Adrenal gland (tissue), 12 donors: ENCODE measurements around the gene GRIFIN. TPM values are rescaled to one million over a fixed set of nuclear protein-coding genes. Genes with fewer than 3 reads are reported as not detected.

Experiments
- DNase-seq, 7 donors: peaks; one replicate each; pipeline ENCODE4 v3.0.0-alpha.2; 2019 to 2020
- H3K27ac ChIP-seq, 5 donors: fragments of 200-600 bp; sonication (generic) in 4 of 5; 1 replicate in 3 of 5; 2 replicates in 2 of 5; pipeline versions ENCODE4 v1.5.1 to v1.8.0; 2016 to 2020; ENCODE audit warnings: mild to moderate bottlenecking in 1 of 5
- H3K27me3 ChIP-seq: fragments of 200-600 bp; 2 replicates; pipeline ENCODE4 v1.8.0; 2021
- H3K36me3 ChIP-seq, 2 donors: fragments of 200-600 bp; replicated peaks in 1 of 2; 1 replicate in 1 of 2; 2 replicates in 1 of 2; pipeline versions ENCODE4 v1.5.1 to v1.8.0; 2018 to 2022
- H3K4me1 ChIP-seq, 2 donors: fragments of 200-600 bp; replicated peaks in 1 of 2; 1 replicate in 1 of 2; 2 replicates in 1 of 2; pipeline versions ENCODE4 v1.5.1 to v1.8.0; 2018 to 2021
- H3K4me3 ChIP-seq, 4 donors: fragments of 200-600 bp; sonication (generic) in 3 of 4; one replicate each; pipeline ENCODE4 v1.5.1; 2016 to 2018
- H3K9me3 ChIP-seq, 3 donors: fragments of 200-600 bp; sonication (generic) in 1 of 3; replicated peaks in 1 of 3; 1 replicate in 2 of 3; 2 replicates in 1 of 3; pipeline versions ENCODE4 v1.5.1 to v1.8.0; 2016 to 2021
- CTCF ChIP-seq, 6 experiments: fragments of 450-650 bp in 4 of 6; fragments of 200-600 bp in 2 of 6; sonication (generic) in 1 of 6; IDR thresholded peaks; 1 replicate in 5 of 6; 2 replicates in 1 of 6; pipeline versions ENCODE4 v1.5.1 to v1.8.0; 2016 to 2021; ENCODE audit warnings: antibody characterized with exemption in 6 of 6, mild to moderate bottlenecking in 2 of 6, moderate library complexity in 1 of 6
- POLR2A ChIP-seq, 2 donors: fragments of 450-650 bp; IDR thresholded peaks; one replicate each; pipeline ENCODE4 v1.6.1; 2017; ENCODE audit warnings: antibody characterized with exemption in 2 of 2, mild to moderate bottlenecking in 2 of 2, moderate library complexity in 1 of 2
- WGBS, 4 donors: extraction: QIAGEN DNeasy Blood & Tissue Kit in 2 of 4; methylation state at CpG; one replicate each; pipeline versions ENCODE4 v1.1.5 to v1.1.7; 2013 to 2017; 5-methylcytosine and 5-hydroxymethylcytosine counted together
- intact Hi-C, 2 donors: fragments of 100-400 bp; cut with DNase I; formaldehyde crosslinking; loops; one replicate each; pipeline versions ENCODE4 v1.14.1 to v1.15.0; 2022 to 2023
- polyA plus RNA-seq, 3 donors: library from polyadenylated mRNA; stranded (reverse); fragments of 200-250 nt in 2 of 3; fragments of 350-450 nt in 1 of 3; fragmentation: Illumina TruSeq in 1 of 3; extraction: RNeasy Lipid Tissue Mini Kit (QIAGEN cat#74804) in 1 of 3; gene quantifications; one replicate each; pipeline ENCODE4 v1.2.3, GENCODE V29; 2013 to 2014
- total RNA-seq, 9 donors: library from RNA; depleted of rRNA in 4 of 9; stranded (reverse); fragments of >200 nt in 4 of 9; fragments of 120-200 nt in 1 of 9; fragmentation: NEBNext Ultra II Directional in 1 of 9; extraction: Animal tissue kit (Norgen Biotek cat#: 25700) in 1 of 9; gene quantifications; one replicate each; pipeline versions ENCODE4 v1.1.0 to v1.2.4, GENCODE V29; 2013 to 2023
- donor health status: healthy with polysubstance abuse.
- donor health status: Bipolar disorder and iron deficiency.
- donor health status: DM: yes; HTN: yes; CAD: no.
- donor health status: DM: no; HTN: no; CAD: no.
- donor health status: DM: no; HTN: no; CAD: no.
- donor health status: DM: yes; HTN: yes; CAD: no.

GRIFIN gene
- total and polyA plus RNA-seq, 12 donors = not detected

DNA sequence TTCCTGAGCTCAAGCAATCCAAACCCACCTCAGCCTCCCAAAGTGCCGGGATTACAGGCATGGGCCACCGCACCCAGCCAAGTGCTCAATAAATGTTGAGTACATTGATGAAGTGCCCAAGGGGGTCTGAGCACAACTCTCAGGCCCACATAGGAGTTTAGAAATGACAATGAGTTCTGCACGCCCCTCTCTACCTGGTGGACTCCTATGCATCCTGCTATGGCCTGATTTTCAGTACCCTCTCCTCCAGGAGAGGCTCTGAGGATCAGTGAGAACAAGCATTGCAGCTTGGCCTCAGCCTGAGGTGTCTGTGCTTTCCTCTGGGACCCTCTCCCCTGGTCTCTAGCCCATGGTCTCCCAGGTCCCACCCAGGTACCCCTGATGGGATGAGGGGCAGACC is 20.9 kb upstream of the GRIFIN start:
- TF ChIP-seq POLR2A (IDR thresholded peaks at IDR 0.05) (no peak), CTCF (IDR thresholded peaks at IDR 0.05) (no peak)
- no peak for DNase-seq
- H3K27ac ChIP-seq = no peak overlapping the region
- no peaks in the 10 kb centered on the region for H3K4me1 ChIP-seq
- H3K27me3 ChIP-seq = peaks cover 5% of the 10 kb centered on the region
- H3K36me3 ChIP-seq = no peaks in the 10 kb centered on the region
- intact Hi-C loops = no loop called here
- WGBS, 4 donors = 92 to 100% (median 94%) methylated on average over 2 to 3 of the region's 3 CpGs
- H3K9me3 ChIP-seq = no peaks in the 10 kb centered on the region
- H3K4me3 ChIP-seq = no peak overlapping the region

DNA sequence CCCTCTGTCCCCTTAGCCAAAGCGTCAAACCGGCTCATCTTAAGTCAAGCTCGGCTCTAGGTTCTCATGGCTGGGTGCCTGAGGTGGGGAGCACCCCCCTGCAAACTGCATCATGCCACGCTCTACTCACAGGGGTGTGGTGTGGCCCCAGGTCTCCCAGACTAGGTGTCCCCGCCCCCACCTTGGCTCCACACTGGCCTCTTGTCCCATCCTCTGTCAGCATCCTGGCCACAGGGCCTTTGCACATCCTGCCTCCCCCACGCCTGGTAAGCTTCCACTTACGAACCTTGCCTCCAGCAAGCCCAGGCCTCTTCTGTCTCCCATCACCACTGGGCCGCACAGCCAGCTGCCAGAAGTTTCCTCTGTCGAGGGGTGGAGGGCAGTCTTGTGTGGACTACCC is 20.2 kb upstream of the GRIFIN start:
- TF ChIP-seq POLR2A (IDR thresholded peaks at IDR 0.05) = no peak
- TF ChIP-seq CTCF (IDR thresholded peaks at IDR 0.05) = no peak
- peaks cover 5% of the 10 kb centered on the region for H3K27me3 ChIP-seq
- no peaks in the 10 kb centered on the region for H3K4me1 ChIP-seq
- no peak overlapping the region for H3K4me3 ChIP-seq
- no peak for DNase-seq
- WGBS, 4 donors = 81 to 93% (median 90%) methylated on average over 8 to 9 of the region's 9 CpGs
- H3K36me3 ChIP-seq = no peaks in the 10 kb centered on the region
- H3K9me3 ChIP-seq = no peaks in the 10 kb centered on the region
- no peak overlapping the region for H3K27ac ChIP-seq
- intact Hi-C loops = no loop called here

GRCh38 chr7:2495418-2496299 is 19.5 kb upstream of the GRIFIN start:
- H3K27me3 ChIP-seq = peaks cover 5% of the 10 kb centered on the region
- TF ChIP-seq POLR2A (IDR thresholded peaks at IDR 0.05) (no peak), CTCF (IDR thresholded peaks at IDR 0.05) (no peak)
- H3K9me3 ChIP-seq = no peaks in the 10 kb centered on the region
- H3K4me3 ChIP-seq = no peak overlapping the region
- H3K27ac ChIP-seq = no peak overlapping the region
- no peaks in the 10 kb centered on the region for H3K4me1 ChIP-seq
- H3K36me3 ChIP-seq = no peaks in the 10 kb centered on the region
- intact Hi-C loops = no loop called here
- DNase-seq = no peak
- 62 to 79% (median 77%) methylated on average over 16 to 25 of the region's 25 CpGs for WGBS, 4 donors

- H3K27ac ChIP-seq = no peak overlapping the region
- H3K4me1 ChIP-seq = no peaks in the 10 kb centered on the region
- H3K36me3 ChIP-seq = no peaks in the 10 kb centered on the region
- intact Hi-C loops = no loop called here
- TF ChIP-seq CTCF (IDR thresholded peaks at IDR 0.05) (no peak), POLR2A (IDR thresholded peaks at IDR 0.05) (no peak)
- 0 to 64% (median 61%) methylated on average over 1 to 32 of the region's 32 CpGs for WGBS, 4 donors
- no peak for DNase-seq
- no peaks in the 10 kb centered on the region for H3K9me3 ChIP-seq
- no peak overlapping the region for H3K4me3 ChIP-seq
- peaks cover 5% of the 10 kb centered on the region for H3K27me3 ChIP-seq
Observed at GRCh38 chr7:2494191-2495130, 18.3 kb upstream of the GRIFIN start.
